ENCODE results near the gene NHSL1.

NHSL1 gene

GRCh38 chr6:138402838-138403187 is 96.5 kb downstream of the NHSL1 start:
- DNase-seq (ENCODE audit: low read depth), result no peak

- DNase-seq (ENCODE audit: low read depth), result no peak
Observed at GRCh38 chr6:138401960-138402837, 97.1 kb downstream of the NHSL1 start.

- no peak for DNase-seq (ENCODE audit: low read depth)
Observed at GRCh38 chr6:138400326-138400725, 99.0 kb downstream of the NHSL1 start.

GRCh38 chr6:138397128-138398122 is 101.9 kb downstream of the NHSL1 start:
- no peak for DNase-seq (ENCODE audit: low read depth)

DNA sequence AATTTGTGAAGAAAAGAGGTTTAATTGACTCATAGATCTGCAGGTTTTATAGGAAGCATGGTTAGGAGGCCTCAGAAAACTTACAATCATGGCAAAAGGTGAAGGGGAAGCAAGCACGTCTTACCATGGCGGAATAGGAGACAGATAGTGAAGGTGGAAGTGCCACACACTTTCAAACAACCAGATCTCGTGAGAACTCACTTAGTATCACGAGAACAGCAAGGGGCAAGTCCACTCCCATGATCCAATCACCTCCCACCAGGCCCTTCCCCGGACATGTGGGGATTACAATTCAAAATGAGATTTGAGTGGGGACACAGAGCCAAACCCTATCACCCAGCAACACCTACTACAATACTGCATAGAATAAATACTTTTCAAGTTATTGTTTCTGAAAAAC is 102.6 kb downstream of the NHSL1 start:
- no peak for DNase-seq (ENCODE audit: low read depth)

DNA sequence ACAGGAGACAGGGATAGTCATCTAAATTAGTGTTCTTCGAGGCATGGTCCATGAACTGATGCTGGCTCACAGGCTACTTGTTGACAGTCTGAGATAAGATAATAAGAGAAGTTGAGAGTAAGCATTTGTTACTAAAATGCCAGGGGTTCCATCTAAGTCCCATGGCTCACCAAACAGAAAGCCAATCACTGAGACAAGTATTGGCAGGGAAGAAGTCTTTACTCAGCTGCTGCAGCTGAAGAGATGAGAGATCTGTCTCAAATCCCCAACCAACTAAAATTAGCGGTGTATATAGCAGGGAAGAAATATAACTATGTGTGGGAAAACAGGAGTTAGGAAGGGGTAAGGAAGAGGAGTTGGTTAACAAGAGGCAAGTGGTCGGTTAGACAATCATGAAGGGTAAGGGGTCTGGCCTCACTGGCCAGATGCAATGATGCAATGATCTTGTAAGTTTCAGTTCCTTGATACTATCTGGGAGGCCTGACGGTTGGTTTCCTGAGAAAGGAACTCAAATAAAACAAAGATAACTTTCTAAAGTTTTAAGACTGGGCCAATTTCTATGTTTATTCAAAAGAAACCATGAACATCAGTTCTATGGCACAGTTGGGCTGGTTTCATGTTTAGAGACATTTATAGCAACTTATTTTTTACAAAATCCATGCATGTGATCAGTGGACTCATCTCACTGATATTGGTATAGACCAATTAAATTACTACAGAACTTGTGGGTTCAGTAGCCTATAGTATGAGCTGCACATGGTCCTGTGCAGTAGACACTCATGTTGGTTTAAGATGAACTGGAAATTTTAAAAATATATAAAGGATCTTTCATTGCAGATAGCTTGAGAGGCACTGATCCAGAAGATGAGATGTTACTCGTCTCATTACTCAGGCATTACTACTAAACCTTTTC is 105.2 kb downstream of the NHSL1 start:
- no peak for DNase-seq (ENCODE audit: low read depth)

- DNase-seq (ENCODE audit: low read depth), result no peak
Observed at GRCh38 chr6:138389551-138389950, 109.7 kb downstream of the NHSL1 start.

DNA sequence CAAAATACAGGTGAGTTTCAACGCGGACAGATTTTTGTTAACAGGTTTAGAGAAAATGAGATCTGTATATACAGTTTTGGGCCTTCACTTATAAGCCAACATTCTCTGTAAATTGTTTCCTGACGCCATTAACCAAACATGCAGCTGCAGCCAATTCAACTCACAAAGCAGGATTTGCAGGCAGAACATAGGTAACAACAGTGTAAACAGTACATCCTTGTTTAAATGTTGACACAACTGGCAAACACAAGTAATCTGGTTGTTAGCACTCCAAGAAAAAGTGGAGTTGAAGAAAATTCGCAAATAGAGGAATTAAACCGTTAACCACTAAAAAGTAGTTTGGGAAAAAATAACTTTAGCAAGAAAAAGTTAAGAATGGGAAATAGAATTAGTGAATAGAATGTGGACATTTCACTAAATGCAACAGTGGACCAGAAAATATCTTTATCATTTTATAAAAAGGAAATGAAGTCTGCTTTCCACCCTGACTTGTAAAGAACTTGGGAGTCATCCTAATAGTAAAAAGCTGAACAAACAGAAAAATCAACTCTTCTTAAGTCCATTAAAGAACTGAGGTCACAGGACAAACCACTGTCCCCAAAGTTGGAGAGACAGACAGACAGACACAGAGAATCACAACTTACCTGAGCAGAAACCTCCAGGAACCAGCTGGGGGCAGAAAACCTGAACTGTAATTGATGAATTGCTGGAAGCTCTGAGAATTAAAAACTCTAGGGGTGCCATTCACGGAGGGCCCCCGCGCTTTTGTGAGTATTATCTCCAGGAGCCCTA is 111.5 kb downstream of the NHSL1 start:
- DNase-seq (ENCODE audit: low read depth), result no peak

DNA sequence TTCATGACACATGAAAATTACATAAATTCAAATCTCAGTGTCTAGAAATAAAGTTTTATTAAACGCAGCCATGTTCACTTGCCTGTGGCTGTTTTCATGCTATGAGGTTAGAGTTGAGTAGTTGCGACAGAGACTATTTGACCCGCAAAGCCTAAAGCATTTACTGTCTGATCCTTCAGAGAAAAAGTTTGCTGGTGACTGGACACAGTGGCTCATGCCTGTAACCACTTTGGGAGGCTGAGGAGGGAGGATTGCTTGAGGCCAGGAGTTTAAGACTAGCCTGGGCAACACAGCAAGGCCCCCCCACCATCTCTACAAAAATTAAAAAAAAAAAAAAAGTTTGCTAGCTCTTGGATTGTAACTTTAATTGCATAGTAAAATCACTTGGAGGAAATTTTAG is 112.4 kb downstream of the NHSL1 start:
- DNase-seq (ENCODE audit: low read depth), result no peak

DNA sequence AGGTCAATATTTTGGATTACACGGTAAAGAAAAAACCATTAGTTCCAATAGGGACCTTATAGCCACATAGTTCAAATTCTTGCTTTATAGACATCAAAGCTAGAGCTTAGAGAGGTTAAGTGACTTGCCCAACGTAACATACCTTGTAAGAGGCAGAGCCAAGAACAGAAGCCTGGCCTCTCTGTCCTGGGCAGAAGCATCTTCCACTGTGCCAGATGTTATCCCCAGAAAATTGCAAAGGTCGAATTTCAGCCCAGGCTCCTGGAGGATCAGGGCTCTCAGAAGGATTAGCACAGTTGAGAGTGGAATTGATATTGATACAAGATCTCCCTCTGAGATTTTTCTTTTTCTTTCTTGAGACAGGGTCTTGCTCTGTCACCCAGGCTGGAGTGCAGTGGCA is 115.5 kb downstream of the NHSL1 start:
- no peak for DNase-seq (ENCODE audit: low read depth)

DNA sequence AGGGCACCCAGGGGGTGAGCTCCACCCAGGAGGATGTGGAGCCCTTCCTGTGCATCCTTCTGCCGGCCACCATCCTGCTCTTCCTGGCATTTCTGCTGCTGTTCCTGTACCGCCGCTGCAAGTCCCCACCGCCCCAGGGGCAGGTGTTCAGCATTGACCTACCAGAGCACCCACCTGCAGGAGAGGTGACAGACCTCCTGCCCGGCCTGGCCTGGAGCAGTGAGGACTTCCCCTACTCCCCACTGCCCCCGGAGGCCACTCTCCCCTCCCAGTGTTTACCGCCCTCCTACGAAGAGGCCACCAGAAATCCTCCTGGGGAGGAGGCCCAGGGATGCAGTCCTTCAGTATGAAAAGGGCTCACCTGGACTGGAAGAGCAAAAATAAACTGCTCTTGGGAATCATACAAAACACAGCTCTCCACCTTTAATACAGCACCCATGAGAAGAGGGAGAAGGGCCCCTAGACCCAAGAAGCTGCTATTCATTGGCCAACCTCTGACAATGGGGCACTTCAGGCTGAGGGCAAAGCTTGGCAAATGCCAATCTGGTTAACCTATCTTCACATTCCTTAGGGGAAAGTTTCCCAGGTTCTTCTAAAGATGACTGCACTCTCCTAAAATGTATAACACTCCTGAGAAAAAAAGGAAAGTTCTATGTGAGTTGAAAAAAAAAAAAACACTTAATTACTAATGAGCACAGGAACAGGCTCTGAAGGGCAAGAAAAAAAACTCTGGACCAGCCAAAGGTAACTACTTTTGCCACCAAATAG is 116.6 kb downstream of the NHSL1 start:
- DNase-seq (ENCODE audit: low read depth), result no peak

DNA sequence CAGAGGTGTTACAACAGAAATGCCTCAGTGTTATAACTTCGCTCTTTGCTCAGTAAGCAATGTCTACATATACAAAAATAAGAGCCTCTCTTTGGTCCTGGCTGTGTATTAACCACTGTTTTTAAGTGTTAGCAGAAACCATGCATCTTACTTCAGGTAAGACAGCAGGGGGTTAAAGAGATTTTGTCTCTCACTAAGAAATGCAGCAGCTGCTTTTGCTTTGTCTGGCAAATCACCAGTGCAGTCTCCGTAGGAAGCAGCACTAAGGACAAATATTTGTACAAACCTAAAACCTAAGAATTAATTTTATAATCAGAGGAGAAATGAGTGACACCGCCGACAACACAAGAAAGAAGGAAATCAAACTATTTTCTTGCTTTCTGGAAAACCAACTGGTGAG is 120.8 kb downstream of the NHSL1 start:
- DNase-seq (ENCODE audit: low read depth), result no peak

GRCh38 chr6:138377844-138378243 is 121.5 kb downstream of the NHSL1 start, which contains the start of gene SMIM28:
Gene SMIM28, plus strand, starts transcription at chr6:138377905. Its CDS starts 168 bp downstream, at chr6:138378073.
- no peak for DNase-seq (ENCODE audit: low read depth)

DNA sequence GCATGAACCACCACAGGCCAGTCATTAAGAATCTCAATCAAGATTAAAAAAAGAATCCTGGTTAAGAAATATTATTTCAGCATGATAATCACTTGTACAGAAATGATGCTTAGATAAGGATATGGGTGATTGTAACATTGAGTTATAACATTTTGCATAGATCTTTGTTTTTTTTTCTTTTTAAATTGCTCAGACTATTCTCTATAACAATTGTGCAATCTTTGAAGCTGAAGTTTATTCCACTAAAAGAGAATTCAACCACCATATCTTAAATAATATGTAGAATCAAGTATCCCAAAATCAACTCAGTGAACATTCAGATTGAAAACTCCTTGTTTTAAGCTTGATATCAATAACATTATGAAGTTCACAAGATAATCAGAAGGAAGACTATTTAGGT is 122.3 kb downstream of the NHSL1 start:
- no peak for DNase-seq (ENCODE audit: low read depth)

GRCh38 chr6:138374815-138375214 is 124.5 kb downstream of the NHSL1 start:
- no peak for DNase-seq (ENCODE audit: low read depth)

GRCh38 chr6:138374230-138374629 is 125.1 kb downstream of the NHSL1 start:
- no peak for DNase-seq (ENCODE audit: low read depth)

- no peak for DNase-seq (ENCODE audit: low read depth)
Observed at GRCh38 chr6:138372711-138373463, 126.4 kb downstream of the NHSL1 start.

Measured in stimulated activated CD8-positive, alpha-beta memory T cell treated with anti-CD3 and anti-CD28 coated beads, Interleukin-12 subunit alpha, Interleukin-12 subunit beta, amount 100 ng/mL, for 1 hour (primary cell).